ENCODE results near the gene TARS2.

Gene TARS2

GRCh38 chr1:150507912-150508864 is 21.0 kb downstream of the TARS2 start, which contains the start of gene ECM1:
Gene ECM1 (plus strand): TSS chr1:150508109. CDS start chr1:150508210, 101 bp downstream.
- peak within 1 kb of the TSS; percentile 34 to 41 for H3K4me3 ChIP-seq (ENCODE audit: low read length in 2 of 2)
- H3K27me3 ChIP-seq (ENCODE audit: control insufficient read depth in 2 of 2, insufficient read depth in 2 of 2, low read length in 2 of 2) = no peaks in the 10 kb centered on the region
- peaks cover 25 to 33% of the 10 kb centered on the region in 2 donors for H3K36me3 ChIP-seq (ENCODE audit: control insufficient read depth in 2 of 2, insufficient read depth in 2 of 2, low read length in 2 of 2)
- H3K27ac ChIP-seq (ENCODE audit: low read depth in 2 of 2, low read length in 2 of 2) = peak within 1 kb of the TSS; percentile 70
- peaks cover 0 to 2% of the 10 kb centered on the region in 2 donors for H3K4me1 ChIP-seq (ENCODE audit: control insufficient read depth in 2 of 2, insufficient read depth in 2 of 2, low read length in 2 of 2)
- H3K9ac ChIP-seq (ENCODE audit: low read depth in 1 of 2, low read length in 2 of 2) = peak within 1 kb of the TSS; percentile 36 to 55
- no peaks in the 10 kb centered on the region for H3K9me3 ChIP-seq (ENCODE audit: control insufficient read depth in 2 of 2, low read length in 2 of 2)

- peaks cover 0 to 2% of the 10 kb centered on the region in 2 donors for H3K4me1 ChIP-seq (ENCODE audit: control insufficient read depth in 2 of 2, insufficient read depth in 2 of 2, low read length in 2 of 2)
- no peaks in the 10 kb centered on the region for H3K27me3 ChIP-seq (ENCODE audit: control insufficient read depth in 2 of 2, insufficient read depth in 2 of 2, low read length in 2 of 2)
- no peak overlapping the region for H3K9ac ChIP-seq (ENCODE audit: low read depth in 1 of 2, low read length in 2 of 2)
- H3K9me3 ChIP-seq (ENCODE audit: control insufficient read depth in 2 of 2, low read length in 2 of 2) = no peaks in the 10 kb centered on the region
- no peak overlapping the region for H3K4me3 ChIP-seq (ENCODE audit: low read length in 2 of 2)
- H3K27ac ChIP-seq (ENCODE audit: low read depth in 2 of 2, low read length in 2 of 2) = no peak overlapping the region
- H3K36me3 ChIP-seq (ENCODE audit: control insufficient read depth in 2 of 2, insufficient read depth in 2 of 2, low read length in 2 of 2) = peaks cover 23 to 31% of the 10 kb centered on the region in 2 donors
These were observed 21.8 kb downstream of the TARS2 start for GRCh38 chr1:150508982-150509381.

GRCh38 chr1:150511551-150511950 is 24.3 kb downstream of the TARS2 start:
- H3K36me3 ChIP-seq (ENCODE audit: control insufficient read depth in 2 of 2, insufficient read depth in 2 of 2, low read length in 2 of 2) = peaks cover 7 to 9% of the 10 kb centered on the region in 2 donors
- no peaks in the 10 kb centered on the region for H3K27me3 ChIP-seq (ENCODE audit: control insufficient read depth in 2 of 2, insufficient read depth in 2 of 2, low read length in 2 of 2)
- H3K9ac ChIP-seq (ENCODE audit: low read depth in 1 of 2, low read length in 2 of 2) = no peak overlapping the region
- no peaks in the 10 kb centered on the region for H3K9me3 ChIP-seq (ENCODE audit: control insufficient read depth in 2 of 2, low read length in 2 of 2)
- H3K4me1 ChIP-seq (ENCODE audit: control insufficient read depth in 2 of 2, insufficient read depth in 2 of 2, low read length in 2 of 2) = peaks cover 6 to 8% of the 10 kb centered on the region in 2 donors
- no peak overlapping the region for H3K27ac ChIP-seq (ENCODE audit: low read depth in 2 of 2, low read length in 2 of 2)
- no peak overlapping the region for H3K4me3 ChIP-seq (ENCODE audit: low read length in 2 of 2)

GRCh38 chr1:150511985-150512660 is 24.9 kb downstream of the TARS2 start:
- peaks cover 3 to 4% of the 10 kb centered on the region in 2 donors for H3K36me3 ChIP-seq (ENCODE audit: control insufficient read depth in 2 of 2, insufficient read depth in 2 of 2, low read length in 2 of 2)
- H3K4me1 ChIP-seq (ENCODE audit: control insufficient read depth in 2 of 2, insufficient read depth in 2 of 2, low read length in 2 of 2) = peaks cover 8 to 11% of the 10 kb centered on the region in 2 donors
- H3K9me3 ChIP-seq (ENCODE audit: control insufficient read depth in 2 of 2, low read length in 2 of 2) = no peaks in the 10 kb centered on the region

GRCh38 chr1:150512846-150513245 is 25.6 kb downstream of the TARS2 start:
- H3K27me3 ChIP-seq (ENCODE audit: control insufficient read depth in 2 of 2, insufficient read depth in 2 of 2, low read length in 2 of 2) = no peaks in the 10 kb centered on the region
- H3K4me1 ChIP-seq (ENCODE audit: control insufficient read depth in 2 of 2, insufficient read depth in 2 of 2, low read length in 2 of 2) = peaks cover 8 to 11% of the 10 kb centered on the region in 2 donors
- no peak overlapping the region for H3K4me3 ChIP-seq (ENCODE audit: low read length in 2 of 2)
- peaks cover 3 to 4% of the 10 kb centered on the region in 2 donors for H3K36me3 ChIP-seq (ENCODE audit: control insufficient read depth in 2 of 2, insufficient read depth in 2 of 2, low read length in 2 of 2)
- H3K9ac ChIP-seq (ENCODE audit: low read depth in 1 of 2, low read length in 2 of 2) = no peak overlapping the region
- H3K9me3 ChIP-seq (ENCODE audit: control insufficient read depth in 2 of 2, low read length in 2 of 2) = no peaks in the 10 kb centered on the region
- no peak overlapping the region for H3K27ac ChIP-seq (ENCODE audit: low read depth in 2 of 2, low read length in 2 of 2)

More at GRCh38 chr1:150511985-150512660, 24.9 kb downstream of the TARS2 start:
- H3K4me3 ChIP-seq (ENCODE audit: low read length in 2 of 2) = no peak overlapping the region
- H3K27ac ChIP-seq (ENCODE audit: low read depth in 2 of 2, low read length in 2 of 2) = no peak overlapping the region
- no peaks in the 10 kb centered on the region for H3K27me3 ChIP-seq (ENCODE audit: control insufficient read depth in 2 of 2, insufficient read depth in 2 of 2, low read length in 2 of 2)
- H3K9ac ChIP-seq (ENCODE audit: low read depth in 1 of 2, low read length in 2 of 2) = no peak overlapping the region

- Histone ChIP-seq H3K4me3 (ENCODE audit: low read length in 2 of 2) (no peak overlapping the region), H3K27me3 (ENCODE audit: control insufficient read depth in 2 of 2, insufficient read depth in 2 of 2, low read length in 2 of 2) (no peaks in the 10 kb centered on the region), H3K9me3 (ENCODE audit: control insufficient read depth in 2 of 2, low read length in 2 of 2) (no peaks in the 10 kb centered on the region), H3K9ac (ENCODE audit: low read depth in 1 of 2, low read length in 2 of 2) (no peak overlapping the region), H3K27ac (ENCODE audit: low read depth in 2 of 2, low read length in 2 of 2) (no peak overlapping the region), H3K36me3 (ENCODE audit: control insufficient read depth in 2 of 2, insufficient read depth in 2 of 2, low read length in 2 of 2) (peaks cover 3 to 4% of the 10 kb centered on the region in 2 donors), H3K4me1 (ENCODE audit: control insufficient read depth in 2 of 2, insufficient read depth in 2 of 2, low read length in 2 of 2) (peaks cover 6 to 11% of the 10 kb centered on the region in 2 donors)
These were observed 26.2 kb downstream of the TARS2 start for GRCh38 chr1:150513351-150513791.

GRCh38 chr1:150514260-150514659 is 27.0 kb downstream of the TARS2 start:
- Histone ChIP-seq H3K9me3 (ENCODE audit: control insufficient read depth in 2 of 2, low read length in 2 of 2) (no peaks in the 10 kb centered on the region), H3K4me3 (ENCODE audit: low read length in 2 of 2) (no peak overlapping the region), H3K9ac (ENCODE audit: low read depth in 1 of 2, low read length in 2 of 2) (no peak overlapping the region), H3K27me3 (ENCODE audit: control insufficient read depth in 2 of 2, insufficient read depth in 2 of 2, low read length in 2 of 2) (no peaks in the 10 kb centered on the region), H3K27ac (ENCODE audit: low read depth in 2 of 2, low read length in 2 of 2) (peak overlapping the region in 1 of 2 donors; percentile 1), H3K36me3 (ENCODE audit: control insufficient read depth in 2 of 2, insufficient read depth in 2 of 2, low read length in 2 of 2) (peaks cover 3 to 4% of the 10 kb centered on the region in 2 donors), H3K4me1 (ENCODE audit: control insufficient read depth in 2 of 2, insufficient read depth in 2 of 2, low read length in 2 of 2) (peaks cover 6 to 11% of the 10 kb centered on the region in 2 donors)

- no peaks in the 10 kb centered on the region for H3K9me3 ChIP-seq (ENCODE audit: control insufficient read depth in 2 of 2, low read length in 2 of 2)
- H3K4me1 ChIP-seq (ENCODE audit: control insufficient read depth in 2 of 2, insufficient read depth in 2 of 2, low read length in 2 of 2) = peaks cover 6 to 11% of the 10 kb centered on the region in 2 donors
- peaks cover 3 to 4% of the 10 kb centered on the region in 2 donors for H3K36me3 ChIP-seq (ENCODE audit: control insufficient read depth in 2 of 2, insufficient read depth in 2 of 2, low read length in 2 of 2)
- H3K4me3 ChIP-seq (ENCODE audit: low read length in 2 of 2) = peak overlapping the region; percentile 65 to 88
- peak overlapping the region; percentile 61 to 74 for H3K27ac ChIP-seq (ENCODE audit: low read depth in 2 of 2, low read length in 2 of 2)
- H3K9ac ChIP-seq (ENCODE audit: low read depth in 1 of 2, low read length in 2 of 2) = peak overlapping the region; percentile 49 to 83
- H3K27me3 ChIP-seq (ENCODE audit: control insufficient read depth in 2 of 2, insufficient read depth in 2 of 2, low read length in 2 of 2) = no peaks in the 10 kb centered on the region
These were observed 27.7 kb downstream of the TARS2 start for GRCh38 chr1:150514913-150515327.

GRCh38 chr1:150515328-150516049 is 28.3 kb downstream of the TARS2 start, which contains the start of gene FALEC:
Gene FALEC (plus strand): TSS chr1:150515752.
- Histone ChIP-seq H3K9ac (ENCODE audit: low read depth in 1 of 2, low read length in 2 of 2) (peak within 1 kb of the TSS; percentile 49 to 83), H3K36me3 (ENCODE audit: control insufficient read depth in 2 of 2, insufficient read depth in 2 of 2, low read length in 2 of 2) (peaks cover 3 to 4% of the 10 kb centered on the region in 2 donors), H3K27me3 (ENCODE audit: control insufficient read depth in 2 of 2, insufficient read depth in 2 of 2, low read length in 2 of 2) (no peaks in the 10 kb centered on the region), H3K4me3 (ENCODE audit: low read length in 2 of 2) (peak within 1 kb of the TSS; percentile 65 to 88), H3K9me3 (ENCODE audit: control insufficient read depth in 2 of 2, low read length in 2 of 2) (no peaks in the 10 kb centered on the region), H3K4me1 (ENCODE audit: control insufficient read depth in 2 of 2, insufficient read depth in 2 of 2, low read length in 2 of 2) (peaks cover 6 to 11% of the 10 kb centered on the region in 2 donors), H3K27ac (ENCODE audit: low read depth in 2 of 2, low read length in 2 of 2) (peak within 1 kb of the TSS; percentile 73 to 74)
